ENCODE data around the gene ZC3HAV1.
"Not testable (repeated sequence)": the region's sequence is repeated elsewhere in the genome, so short reads cannot be mapped to it uniquely, and the experiment has no call there.

Gene ZC3HAV1

GRCh38 chr7:139112316-139112715 lies 2.8 kb upstream of the ZC3HAV1 start:
- no peak for DNase-seq

DNA sequence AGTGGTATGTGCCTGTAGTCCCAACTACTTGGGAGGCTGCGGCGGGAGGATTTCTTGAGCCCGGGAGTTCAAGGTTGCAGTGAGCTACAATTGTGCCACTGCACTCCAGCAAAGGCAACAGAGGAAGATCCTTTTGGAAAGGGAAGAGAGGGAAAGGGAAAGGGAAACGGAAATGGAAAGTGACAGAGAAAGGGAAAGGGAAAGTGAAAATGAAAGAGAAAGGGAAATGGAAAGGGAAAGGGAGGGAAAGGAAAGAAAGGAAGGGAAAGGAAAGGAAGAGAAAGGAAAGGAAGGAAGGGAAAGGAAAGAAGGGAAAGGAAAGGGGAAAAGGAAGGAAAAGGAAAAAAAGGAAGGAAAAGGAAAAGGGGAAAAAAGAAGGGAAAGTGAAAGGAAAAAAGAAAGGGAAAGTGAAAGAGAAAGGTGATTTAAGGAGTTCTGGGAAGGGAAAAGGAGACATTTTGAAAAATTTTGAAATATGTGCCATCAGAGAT lies 2.3 kb upstream of the ZC3HAV1 start:
- DNase-seq: no peak

- no peak for DNase-seq
Measured at GRCh38 chr7:139111147-139111546, 1.6 kb upstream of the ZC3HAV1 start.

DNA sequence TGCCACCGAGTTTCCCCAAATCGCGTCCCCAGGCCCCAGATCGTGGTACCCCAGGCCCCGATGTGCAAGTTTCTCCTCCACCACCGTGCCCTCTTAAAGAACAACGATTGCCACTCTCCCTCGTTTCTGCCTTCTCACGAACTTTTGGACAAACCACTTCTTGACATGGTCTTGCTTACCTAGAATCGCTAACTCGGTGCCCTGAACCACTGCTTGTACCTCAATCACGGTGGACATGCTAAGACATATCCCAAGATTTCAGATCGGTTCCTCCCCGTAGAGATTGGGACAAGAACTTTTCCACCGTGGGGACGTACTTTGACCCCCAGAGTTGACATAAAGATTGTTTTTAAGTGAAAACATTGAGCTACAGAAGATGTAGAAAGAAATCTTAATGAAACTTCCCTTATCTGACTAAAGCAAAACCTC lies 477 bp upstream of the ZC3HAV1 start:
- DNase-seq: no peak

- DNase-seq: no peak
Measured at GRCh38 chr7:139108266-139109187, 993 bp downstream of the ZC3HAV1 start.

- DNase-seq: no peak
Measured at GRCh38 chr7:139106959-139107358, 2.6 kb downstream of the ZC3HAV1 start.

DNA sequence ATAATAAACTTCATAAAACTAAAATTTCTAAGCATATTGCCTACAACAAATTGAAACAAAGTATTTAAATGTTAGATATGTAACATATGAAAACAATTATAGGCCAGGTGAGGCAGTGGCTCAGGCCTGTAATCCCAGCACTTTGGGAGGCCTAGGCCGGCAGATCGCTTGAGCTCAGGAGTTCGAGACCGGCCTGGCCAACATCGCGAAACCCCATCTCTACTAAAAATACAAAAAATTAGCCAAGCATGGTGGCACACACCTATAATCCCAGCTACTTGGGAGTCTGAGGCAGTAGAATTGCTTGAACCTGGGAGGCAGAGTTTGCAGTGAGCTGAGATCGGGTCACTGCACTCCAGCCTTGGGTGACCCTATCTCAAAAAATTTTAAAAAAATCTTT lies 3.3 kb downstream of the ZC3HAV1 start:
- not testable (repeated sequence) for DNase-seq

DNA sequence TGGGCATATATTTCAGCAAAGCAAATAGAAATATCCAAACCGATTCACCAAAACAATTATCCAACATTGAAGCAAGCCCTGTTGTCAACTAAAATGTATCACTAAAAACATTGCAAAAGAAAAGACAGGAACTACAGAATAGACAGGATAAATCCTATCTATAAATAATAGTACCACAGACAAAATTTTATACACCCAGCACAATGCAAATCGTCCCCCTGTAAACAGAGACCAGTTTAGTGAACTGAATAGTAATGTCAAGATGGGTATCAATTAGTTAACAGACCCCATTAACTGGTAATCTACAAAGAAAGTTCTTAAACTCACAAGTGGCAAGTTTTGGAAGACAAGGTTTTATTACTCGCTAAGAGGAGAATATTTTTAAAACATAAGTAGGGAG lies 4.0 kb downstream of the ZC3HAV1 start:
- no peak for DNase-seq

GRCh38 chr7:139104091-139104450 lies 5.4 kb downstream of the ZC3HAV1 start:
- no peak for DNase-seq

DNA sequence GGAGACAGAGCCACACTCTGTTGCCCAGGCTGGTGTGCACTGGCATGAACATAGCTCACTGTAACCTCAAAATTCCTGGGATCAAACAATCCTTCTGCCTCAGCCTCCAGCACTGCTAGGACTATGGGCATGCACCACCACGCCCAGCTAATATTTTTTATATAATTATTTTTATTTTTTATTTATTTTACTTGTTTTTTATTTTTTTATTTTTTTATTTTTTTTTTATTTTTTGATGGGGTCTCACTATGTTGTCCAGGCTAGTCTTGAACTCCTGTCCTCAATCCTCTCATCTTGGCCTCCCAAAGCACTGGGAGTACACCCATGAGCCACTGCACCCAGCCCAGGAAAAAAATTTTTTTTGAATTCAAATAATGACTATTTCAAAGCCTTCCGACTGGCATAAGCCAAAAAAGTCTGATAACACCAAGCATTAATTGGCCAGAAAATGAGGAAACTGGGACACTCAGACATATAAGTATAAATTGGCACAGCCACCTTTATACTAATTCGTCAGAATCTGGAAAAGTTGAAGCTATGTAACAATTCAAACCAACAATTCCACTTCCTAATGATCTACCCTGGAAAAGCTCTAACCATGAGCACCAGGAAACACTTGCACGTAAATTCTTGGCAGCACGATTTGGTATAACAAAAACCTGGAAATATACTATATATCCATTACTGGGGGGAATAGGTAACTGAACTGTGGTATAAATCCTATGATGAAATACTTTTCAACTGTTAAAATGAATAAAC lies 6.3 kb downstream of the ZC3HAV1 start:
- no peak for DNase-seq

DNA sequence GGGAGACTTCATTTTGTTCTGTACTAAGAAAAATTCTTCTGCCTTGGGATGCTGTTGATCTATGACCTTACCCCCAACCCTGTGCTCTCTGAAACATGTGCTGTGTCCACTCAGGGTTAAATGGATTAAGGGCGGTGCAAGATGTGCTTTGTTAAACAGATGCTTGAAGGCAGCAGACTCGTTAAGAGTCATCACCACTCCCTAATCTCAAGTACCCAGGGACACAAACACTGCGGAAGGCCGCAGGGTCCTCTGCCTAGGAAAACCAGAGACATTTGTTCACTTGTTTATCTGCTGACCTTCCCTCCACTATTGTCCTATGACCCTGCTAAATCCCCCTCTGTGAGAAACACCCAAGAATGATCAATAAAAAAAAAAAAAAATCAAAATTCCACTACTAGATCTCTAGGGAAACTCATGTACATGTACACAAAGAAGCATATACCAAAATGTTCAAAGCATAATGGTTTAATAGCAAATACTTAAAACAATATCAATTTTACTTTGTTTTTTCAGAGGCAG lies 7.8 kb downstream of the ZC3HAV1 start:
- DNase-seq: not testable (repeated sequence)

DNA sequence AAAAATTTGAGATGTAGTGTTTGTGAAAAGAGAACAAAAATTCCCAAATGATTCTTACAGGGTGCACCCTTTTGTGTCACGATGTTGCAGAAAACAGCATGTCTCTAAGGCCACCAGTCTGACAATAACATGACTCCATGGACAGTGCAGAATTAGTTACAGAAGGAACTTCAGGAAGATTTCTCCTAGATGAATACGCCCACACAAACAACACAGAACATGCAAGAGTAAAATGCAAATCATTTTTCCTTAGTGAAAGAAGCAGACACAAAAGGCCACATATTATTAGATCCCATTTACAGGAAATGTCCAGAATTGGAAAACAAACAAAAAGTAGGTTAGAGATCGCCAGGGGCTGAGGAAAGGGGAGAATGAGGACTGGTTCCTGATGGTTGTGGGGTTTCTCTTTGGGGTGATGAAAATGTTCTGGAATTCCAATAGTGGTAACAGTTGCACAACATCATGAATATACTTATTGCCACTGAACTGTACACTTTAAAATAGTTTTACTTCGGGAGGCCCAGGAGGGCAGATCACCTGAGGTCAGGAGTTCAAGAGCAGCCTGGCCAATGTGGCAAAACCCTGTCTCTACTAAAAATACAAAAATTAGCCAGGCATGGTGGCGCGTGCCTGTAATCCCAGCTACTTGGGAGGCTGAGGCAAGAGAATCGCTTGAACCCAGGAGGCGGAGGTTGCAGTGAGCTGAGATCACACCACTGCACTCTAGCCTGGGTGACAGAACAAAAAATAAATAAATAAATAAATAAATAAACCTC lies 10.2 kb downstream of the ZC3HAV1 start:
- no peak for DNase-seq

- no peak for DNase-seq
Measured at GRCh38 chr7:139095194-139095659, 14.3 kb downstream of the ZC3HAV1 start.

DNA sequence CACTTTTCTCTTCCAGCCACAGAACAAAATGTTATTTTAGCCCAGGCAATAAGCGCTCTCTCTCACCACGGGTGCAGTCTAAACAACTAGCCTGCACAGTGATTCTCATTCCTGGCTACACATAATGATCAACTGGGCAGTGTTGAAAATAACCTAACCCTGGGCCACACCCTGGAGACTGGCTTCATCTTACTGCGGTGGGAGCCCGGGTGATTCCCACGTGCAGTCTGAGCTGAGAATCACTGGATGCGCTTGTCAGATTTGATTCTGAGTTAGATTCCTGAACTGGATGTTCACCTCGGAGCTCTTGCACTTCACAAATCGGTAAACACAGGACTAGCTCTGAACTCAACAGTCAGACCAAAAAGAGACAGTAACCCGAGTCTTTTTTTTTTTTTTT lies 14.9 kb downstream of the ZC3HAV1 start:
- no peak for DNase-seq

DNA sequence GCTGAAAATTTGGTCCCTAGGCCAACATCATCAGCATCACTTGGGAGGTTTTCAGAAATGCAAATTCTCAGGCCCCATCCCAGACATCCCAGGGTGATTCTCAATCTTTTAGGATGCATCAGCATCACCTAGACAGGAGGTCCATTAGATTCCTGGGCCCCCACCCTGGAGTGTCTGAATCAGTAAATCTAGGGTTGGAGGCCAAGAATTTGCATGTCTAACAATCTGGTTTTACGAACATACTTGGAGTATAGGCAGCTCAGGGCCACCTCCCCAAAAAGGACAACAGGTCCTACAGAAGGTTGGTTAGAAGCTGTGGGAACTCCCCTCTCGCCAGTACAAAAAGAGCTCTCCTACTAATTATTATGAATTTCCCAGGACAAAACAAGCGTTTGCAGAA lies 15.5 kb downstream of the ZC3HAV1 start:
- DNase-seq: no peak

- not testable (repeated sequence) for DNase-seq
Measured at GRCh38 chr7:139093512-139093911, 16.0 kb downstream of the ZC3HAV1 start.

DNA sequence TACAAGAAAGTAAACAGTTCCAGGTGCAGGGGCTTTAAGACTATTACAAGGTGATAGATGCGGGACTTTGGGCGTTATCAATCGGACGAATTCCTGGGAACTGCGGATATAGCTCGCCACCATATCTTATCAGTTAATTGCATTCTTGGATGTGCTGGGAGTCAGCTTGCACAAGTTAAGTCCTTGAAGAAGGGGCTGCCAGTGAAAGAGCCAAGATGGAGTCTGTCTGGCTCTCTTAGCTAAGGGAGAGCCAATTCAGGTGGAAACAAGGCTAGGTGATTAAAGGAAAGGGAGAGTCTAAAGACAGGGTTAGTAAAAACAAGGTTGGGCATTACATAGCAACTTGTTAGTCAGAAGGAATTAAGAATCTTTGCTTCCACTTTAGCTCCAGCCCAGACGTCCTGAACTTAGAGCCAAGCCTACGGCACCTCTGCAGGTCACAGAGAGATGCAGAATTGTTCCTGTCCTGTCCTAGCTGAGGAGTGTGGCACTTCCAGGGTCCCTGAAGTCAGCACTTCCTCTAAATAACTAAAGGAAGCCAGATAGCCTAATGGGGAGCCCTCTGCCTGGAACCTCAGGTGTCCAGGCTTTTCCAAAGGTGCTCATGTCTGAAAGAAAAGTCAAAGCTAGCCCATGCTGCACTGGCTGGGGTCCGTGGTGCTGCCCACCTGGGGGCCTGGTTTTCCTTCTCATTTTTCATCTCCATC lies 17.3 kb downstream of the ZC3HAV1 start:
- DNase-seq: no peak

DNA sequence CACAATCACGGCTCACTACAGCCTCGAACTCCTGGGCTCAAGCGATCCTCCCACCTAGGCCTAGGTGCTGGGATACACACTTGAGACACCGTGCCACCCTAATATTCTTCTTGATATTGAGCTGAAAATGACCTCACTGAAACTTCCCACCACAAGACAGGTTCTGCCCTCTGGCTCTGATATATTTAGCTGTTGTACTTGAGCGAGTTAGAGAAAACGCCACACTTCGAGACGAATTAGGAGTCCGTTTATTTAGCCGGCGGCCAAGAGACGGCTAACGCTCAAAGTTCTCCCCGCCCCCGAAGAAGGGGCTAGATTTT lies 17.9 kb downstream of the ZC3HAV1 start:
- DNase-seq: no peak

GRCh38 chr7:139089118-139089517 lies 20.4 kb downstream of the ZC3HAV1 start:
- DNase-seq: no peak

DNA sequence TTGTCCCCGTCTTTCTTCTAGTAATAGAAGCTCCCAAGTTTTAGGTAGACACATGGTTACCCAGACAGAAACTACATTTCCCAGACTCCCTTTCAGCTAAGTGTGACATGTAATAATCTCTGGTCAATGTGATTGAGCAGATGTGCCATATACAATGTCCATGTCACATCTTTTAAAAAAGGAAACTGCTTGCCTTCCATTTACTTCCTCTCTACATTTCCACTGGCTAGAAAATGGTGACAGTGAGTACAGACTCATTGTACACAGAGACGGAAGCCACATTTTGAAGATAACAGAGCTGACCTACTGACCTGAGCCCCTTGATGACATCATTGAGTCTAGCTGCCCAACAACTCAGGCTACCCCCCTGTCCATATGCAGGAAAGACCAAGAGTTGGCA lies 21.3 kb downstream of the ZC3HAV1 start:
- DNase-seq: no peak

GRCh38 chr7:139087212-139087611 lies 22.3 kb downstream of the ZC3HAV1 start:
- DNase-seq: no peak

DNA sequence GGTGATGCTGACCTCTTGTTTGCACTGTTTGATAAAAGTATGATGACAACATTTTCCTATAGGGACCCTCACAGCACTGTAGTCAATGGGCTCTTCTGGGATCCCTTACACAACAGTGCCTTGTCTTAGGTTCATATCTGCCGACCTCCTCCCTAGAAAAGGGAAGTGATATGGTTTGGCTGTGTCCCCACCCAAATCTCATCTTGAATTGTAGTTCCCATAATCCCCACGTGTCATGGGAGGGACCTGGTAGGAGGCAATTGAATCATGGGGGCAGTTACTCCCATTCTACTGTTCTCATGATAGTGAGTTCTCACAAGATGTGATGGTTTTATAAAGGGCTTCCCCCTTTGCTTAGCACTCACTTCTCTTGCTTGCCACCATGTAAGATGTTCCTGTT lies 23.1 kb downstream of the ZC3HAV1 start:
- no peak for DNase-seq

All from NCI-H510A (cell line).